Urothelium cell line (cell line): Measurements from ENCODE around the gene TCERG1L.

Source experiments
- DNase-seq: peaks from one replicate; pipeline ENCODE4 v3.0.0; 2011; ENCODE audit warnings: low spot score, mixed read lengths
- FAIRE-seq: peaks from 2 replicates; lab custom pipeline; 2011; peaks lifted over from hg19 to GRCh38; lab: Jason Lieb, UNC

Gene TCERG1L

DNA sequence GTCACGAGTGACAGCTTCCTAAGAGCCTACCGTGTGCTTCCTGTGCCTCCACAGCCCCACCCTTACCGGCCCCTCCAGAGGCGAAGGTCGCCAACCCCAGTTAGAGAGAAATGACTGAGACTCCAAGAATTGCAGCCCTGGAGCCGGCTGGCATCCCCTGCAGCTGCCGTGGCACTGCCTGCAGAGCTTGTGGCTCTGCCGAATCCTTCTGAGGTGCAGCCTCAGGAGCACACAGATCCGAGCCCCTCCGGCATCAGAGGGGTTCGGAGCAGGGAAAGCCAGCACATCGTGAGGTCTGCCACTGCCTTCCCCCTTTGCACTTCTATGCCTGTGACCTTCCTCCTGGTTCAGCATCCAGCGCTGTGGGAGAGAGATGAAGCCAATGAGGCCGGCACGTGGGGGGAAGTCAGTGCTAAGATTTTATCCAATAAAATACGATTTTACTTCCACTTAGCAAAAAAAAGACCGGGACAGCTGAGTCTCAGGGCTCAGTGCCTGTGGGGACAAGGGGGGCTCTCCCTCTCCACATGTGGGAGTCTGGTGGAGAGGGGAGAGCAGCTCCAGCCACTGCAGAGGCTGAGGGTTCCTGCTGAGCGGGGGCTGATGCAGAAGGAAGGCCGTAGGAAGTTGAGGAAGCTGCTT lies 80.1 kb downstream of the TCERG1L start:
- no peak for FAIRE-seq
- DNase-seq, result no peak

DNA sequence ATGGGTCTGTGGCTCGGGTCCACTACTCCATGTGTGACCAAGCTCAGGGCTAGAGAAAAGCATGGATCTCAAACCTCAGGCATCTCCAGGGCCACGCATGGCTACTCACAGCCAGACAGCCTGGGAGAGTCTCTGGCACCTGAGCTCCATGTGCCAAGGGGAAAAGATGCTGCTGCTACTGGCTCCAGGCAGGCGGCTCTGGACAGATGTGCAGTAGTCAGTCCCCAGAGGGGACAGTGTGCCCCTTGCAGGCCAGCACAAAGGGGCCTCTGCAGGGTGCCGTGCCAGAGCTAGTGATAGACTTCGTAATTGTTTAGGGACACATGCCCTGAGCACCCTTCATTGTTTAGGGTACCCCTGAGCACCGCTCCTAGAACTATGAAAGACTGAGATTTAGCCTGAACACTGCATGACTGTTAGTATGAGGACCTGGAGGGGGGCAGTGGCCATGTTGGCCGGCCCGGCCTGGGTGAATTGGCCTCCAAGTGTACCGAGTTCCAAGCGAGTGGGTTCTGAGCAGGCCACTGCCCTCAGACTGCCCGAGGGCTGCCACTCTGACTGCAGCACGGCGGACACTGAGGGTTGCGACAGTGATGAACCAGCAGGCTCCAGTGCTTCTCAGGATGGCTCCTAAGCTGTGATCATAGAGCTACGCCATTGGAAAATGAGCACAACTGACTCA lies 80.7 kb downstream of the TCERG1L start:
- DNase-seq, result no peak
- FAIRE-seq, result no peak

DNA sequence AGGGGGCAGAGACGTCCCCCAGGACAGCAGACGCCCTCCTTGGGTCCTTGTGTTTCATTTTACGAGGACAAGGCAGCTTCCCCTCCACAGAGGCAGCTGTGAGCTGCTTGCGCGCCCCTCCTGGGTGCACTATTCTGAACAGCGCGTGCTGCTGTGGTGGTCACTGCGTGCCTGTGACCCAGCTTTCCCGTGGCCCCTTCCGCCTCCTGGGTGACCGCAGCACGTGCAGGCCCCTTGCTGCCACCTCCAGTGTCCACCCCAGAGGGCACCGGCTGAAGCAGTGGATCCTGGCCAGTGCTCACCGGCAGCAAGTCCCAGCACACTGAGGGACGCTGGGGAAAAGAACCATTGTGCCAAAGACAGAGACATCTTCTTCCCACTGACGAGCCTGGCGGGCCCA lies 81.4 kb downstream of the TCERG1L start:
- DNase-seq (no peak), FAIRE-seq (no peak)

DNA sequence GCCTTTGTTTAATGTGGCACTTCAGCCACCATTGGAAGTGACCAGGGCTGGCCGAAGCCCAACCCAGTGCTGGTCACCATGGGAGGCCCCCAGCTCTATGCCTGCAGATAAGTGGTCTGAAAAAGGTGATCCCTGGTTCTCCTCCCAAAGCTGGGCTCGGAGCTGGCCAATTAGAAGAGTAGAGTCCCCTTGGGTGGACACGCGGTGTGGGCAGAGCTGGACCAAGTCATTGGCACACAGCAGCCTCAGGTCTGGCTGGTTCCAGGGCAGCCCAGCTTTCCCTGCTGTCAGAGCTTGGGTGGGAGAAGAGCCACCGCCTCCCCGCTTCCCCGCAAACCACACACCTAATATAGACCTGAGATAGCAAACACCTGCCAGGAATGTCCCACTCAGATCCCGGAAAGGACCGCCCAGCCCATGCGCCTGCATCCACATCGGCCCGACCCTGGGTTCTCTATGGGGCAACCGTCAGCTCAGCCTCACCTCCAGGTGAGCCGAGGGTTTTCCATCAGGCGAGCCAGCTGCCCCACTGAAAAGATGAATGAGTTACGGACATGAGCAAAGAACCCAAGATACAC lies 84.3 kb downstream of the TCERG1L start:
- no peak for DNase-seq
- no peak for FAIRE-seq

DNA sequence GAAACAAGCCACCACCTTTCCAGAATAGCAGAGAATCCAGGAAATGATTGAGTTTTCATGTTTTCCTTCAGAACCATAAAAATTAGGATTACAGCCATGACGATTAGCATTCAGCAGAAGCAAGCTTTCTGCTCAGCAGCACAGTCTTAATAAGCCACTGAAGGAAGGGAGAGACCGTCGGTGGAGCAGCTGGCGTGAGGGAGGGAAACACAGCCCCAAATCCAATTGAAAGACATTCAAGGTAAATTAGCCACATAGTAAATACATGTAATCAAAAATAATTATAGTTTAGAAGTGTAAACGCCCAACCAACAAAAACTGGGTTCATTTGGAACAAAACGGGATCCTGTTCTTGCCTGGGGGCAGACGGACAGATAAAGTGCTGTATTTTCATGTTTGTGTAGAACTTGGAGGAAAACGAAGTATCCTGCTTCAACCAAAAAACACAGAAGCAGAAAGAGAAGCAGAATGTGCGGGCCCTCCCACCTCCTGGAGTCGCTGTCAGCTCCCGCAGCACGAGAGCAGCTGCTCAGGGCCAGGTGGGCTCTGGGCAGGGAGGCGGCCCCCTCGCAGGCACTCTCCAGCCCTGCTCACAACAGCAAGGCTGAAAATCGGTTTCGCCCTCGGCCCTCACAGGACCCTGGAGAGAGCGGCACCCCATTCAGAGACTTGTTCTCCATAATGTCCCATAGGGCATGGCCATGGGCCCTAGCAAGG lies 84.9 kb downstream of the TCERG1L start:
- DNase-seq (no peak), FAIRE-seq (no peak)

DNA sequence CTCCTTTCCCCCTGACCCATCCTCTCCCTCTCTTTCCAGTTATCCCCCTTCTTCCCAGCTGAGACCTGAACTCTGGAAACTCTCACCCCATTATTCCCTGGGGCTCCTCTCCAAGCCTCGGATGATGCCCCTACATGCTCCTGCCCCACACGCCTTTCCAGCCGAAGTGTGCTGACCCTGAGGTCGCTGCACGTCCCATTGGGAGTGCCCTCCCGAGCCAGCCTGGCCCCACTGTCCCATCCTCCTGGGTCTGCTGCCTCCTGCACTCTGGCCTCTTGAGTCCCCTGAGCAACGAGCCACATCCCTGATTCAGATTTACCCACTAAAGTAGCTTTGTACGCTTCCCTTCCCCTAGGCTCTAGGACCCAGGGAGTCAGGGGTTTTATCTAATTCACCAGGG lies 87.4 kb downstream of the TCERG1L start:
- FAIRE-seq (no peak), DNase-seq (no peak)

DNA sequence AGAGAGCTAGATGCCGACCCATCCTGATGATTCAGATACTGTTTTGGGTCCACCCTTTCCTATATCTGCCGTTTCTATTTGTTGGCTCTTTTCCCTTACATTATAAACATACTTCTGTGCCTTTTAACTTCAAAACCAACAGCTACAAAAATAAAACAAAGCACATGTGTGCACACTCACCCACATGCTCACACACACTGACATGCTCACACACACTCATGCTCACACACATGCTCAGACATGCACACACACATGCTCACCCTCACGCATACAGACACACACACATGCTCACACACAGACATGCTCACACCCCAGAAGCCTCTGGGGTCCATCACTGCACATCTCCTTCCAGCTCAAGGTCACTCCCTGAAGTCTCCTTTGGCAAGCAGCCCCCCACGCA lies 88.1 kb downstream of the TCERG1L start:
- FAIRE-seq, result no peak

DNA sequence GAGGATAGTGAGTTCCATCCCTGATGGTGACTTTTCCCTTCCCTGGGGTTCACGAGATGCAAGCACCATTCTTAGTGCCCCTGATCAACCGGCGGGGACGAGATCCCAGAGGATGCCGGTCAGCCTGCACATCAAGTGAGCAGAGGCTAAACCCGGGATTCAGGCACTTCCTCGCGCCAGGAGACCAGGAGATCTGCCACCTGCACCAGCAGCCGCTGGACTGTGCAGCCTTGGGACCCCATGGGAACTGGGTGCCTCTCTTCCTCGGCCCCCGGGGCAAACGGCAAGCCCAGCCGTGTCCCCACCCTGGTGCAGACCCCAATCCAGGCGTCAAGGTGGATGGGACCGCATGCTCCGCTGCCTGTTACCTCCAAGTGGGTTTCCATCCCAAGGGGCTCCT lies 88.5 kb downstream of the TCERG1L start:
- no peak for DNase-seq
- no peak for FAIRE-seq

More for the DNA sequence above, 88.1 kb downstream of the TCERG1L start:
- DNase-seq, result no peak

DNA sequence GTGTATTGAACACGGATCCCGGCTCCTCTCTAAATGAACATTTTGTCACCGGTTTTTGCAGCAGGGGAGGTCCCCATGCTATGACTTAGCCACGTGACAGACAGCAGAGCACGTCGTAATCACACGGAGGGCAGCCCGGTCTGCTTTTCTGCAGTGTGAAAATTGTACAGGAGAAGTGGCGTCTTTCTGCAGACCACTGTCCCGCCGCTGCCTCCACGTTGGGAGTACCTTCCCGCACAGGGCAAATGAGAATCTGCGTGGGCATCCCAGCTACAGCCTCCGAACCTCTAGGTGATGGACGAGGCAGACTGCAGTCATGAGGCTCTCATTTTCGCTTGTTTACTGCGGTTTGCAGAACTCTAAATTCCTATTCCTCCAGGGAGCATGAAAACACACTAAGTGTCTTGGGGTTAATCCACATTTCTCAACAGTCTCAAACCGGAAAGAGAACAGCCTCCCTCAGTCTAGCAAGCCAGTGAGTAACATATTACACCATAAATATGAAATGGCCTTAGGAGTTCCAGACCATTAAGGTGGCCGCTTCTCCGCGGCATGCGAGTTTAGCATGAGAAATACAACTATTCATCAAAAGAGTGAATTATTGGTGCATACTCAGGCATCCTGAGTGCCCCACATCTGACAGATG lies 89.8 kb downstream of the TCERG1L start:
- FAIRE-seq (no peak), DNase-seq (no peak)

DNA sequence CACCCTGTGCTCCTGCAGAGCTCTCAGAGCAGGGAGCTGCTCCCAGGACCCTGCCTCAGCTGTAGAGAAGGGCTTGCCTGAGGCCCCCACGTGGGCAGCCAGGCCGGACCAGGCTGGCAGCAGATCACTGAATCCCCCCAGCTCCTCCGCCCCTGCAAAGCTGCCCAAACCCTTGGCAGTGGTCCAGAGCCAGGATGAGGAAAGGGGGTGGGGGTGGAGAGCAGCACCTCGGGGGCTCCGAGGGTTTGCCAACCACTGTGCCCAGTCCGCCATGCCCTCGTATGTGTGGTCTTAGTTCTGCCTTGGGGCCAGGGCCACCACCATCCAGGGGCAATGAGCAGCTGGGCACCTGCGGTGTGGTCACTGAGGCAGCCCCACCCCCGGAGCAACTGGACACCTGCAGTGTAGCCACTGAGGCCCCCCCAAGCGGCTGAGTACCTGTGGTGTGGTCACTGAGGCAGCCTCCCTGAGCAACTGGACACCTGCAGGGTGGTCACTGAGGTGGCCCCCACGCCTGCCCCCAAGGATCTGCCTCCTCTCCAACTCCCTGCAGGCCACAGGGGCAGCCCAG lies 90.8 kb downstream of the TCERG1L start:
- FAIRE-seq, result no peak
- no peak for DNase-seq

DNA sequence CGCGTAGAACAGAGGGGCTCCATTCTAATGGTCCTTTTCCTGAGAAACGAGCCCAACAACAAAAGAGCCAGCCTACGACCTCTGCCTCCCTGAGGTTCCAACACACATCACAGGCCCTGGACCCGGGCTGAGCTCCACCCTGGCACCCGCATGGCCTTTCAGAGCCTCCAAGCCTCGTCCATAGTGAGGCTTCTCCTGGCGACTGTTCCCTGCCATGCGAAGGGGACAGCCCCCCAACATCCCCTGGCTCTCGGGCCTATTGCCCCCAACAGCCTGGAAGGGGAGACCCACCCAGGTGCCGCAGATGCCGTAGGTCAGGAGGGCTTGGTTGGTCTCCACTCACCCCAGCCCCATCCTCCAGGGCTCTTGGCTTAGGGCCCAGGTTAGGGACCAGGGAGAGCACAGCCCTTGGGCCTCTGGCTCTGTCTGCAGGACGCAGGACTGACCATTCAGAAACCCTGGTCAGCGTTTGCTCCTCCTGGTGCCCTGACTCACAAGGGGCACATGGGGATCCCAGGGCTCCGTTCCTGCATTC lies 91.5 kb downstream of the TCERG1L start:
- no peak for FAIRE-seq
- no peak for DNase-seq

DNA sequence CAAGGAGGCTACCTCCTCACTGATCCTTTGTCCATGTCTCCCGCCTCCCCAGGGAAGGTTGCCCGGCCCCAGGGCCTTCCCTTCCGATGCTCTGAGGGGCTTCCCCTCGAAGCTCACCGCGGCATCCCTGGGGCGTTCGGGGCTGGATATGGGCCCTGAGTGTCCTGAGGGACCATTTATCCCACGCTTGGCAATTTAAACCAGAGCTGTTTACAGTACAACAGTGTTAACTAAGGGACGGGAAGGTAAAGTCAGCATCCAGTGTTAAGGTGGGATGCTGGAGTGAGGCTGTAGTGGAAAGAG lies 92.0 kb downstream of the TCERG1L start:
- FAIRE-seq, result no peak
- DNase-seq, result no peak

DNA sequence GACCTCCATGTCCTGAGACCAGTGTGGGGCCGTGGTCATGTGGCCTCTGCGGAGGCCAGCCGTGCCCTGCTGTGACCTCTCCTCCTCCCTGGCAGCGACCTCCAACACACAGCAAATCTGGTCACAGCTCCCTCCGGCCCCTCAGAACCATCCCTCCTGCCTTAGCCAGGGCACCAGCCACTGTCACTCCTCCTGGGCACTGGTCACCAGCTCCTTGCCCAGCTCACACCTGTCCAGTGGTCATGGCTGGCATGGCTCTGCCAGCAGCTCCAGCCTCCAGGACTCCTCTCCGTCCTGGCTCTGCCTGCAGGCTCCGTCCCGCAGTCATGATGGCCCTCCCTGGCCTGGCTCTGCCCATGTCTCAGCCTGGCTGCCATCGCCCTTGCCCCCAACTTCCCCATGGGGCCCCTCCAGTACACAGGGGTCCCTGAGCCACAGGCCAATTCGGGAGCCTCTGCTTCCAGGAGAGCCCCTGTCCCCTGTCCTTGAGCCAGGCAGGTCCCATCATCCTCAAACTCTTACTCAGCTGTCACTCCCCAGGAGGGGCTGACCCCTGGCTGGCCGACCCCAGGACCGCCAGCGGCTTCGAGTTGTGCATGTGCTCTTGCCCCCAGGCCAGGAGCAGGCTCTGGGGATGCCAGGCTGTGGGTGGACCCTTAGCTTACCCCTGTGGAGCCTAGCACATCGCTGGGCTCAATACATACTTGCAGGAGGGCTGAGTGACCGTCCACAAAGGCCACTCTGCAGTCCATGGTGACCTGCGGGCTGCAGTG lies 92.5 kb downstream of the TCERG1L start:
- no peak for FAIRE-seq

DNA sequence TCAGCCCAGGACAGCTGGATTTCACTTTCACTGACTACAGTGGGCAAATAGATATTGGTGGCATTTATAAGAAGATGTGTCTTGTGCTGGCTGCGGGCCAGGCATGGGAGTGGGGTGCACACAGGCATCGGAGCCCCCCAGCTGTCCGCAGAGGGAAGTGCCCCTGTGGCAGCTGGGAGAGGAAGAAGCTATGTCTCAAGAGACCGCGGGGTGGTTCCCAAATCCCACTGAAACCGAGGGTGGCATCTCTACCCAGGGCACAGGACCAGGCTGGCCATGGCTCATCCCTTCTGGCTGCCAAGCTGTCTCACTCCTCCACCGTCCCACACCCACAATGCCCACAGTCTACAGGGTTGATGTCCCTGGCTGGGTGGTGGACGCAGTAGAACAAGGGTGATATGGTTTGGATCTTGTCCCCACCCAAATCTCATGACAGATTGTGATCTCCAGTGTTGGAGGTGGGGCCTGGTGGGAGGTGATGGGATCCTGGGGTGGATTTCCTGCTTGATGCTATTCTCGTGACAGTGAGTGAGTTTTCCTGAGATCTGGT lies 94.8 kb downstream of the TCERG1L start:
- no peak for FAIRE-seq
- no peak for DNase-seq

More for the DNA sequence above, 92.5 kb downstream of the TCERG1L start:
- DNase-seq, result no peak

DNA sequence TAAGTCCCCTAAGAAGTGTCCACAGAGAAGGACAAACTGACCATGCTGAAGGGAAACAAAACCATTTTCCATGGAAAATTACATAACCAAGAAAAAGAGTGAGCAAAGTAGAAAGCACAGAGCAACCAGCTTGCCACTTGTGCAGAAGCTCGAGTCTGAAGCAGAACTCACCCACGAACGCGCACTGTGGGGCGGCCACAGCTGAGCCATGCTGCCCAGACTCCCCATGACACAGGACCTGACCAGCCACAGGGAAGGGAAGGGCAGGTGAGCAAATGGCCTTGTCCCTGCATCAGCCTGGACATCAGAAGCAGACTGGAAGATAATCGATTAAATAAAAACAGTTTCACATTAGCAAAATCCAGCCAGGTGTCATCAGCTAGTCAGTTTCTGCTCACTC lies 95.7 kb downstream of the TCERG1L start:
- no peak for FAIRE-seq

DNA sequence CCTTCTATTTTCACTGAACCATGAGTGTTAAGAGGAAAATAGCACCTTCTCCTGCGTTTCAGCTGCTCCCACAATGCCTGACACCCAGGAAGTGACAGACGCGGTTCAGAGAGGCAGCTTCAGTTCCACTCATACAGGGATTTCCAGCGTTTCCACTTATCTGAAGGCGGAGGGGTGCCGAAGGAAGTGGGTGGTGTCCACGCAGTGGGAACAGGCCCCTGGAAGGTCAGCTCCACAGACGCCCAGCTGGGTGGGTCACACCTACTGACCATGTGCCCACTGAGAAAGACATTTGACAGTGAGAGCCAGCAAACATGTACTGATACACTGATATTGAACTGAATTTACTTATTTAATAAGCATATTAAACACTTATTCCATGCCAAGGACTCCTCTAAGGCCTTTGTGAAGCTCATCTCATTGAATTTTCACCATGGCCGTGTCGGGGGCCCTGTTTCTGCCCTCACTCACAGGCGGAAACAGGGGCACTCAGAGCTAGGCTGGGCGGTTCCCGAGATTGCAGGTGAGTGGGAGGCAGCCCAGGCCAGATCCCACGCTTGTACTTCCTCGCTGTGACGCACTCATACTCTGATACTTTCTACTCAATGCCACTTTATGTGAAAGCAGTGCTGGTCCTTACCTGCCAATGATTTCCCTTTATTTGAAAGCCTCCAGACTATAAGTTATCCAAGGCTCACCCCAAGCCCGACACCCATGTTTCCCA lies 96.8 kb downstream of the TCERG1L start:
- no peak for FAIRE-seq
- DNase-seq, result no peak

More for the DNA sequence above, 95.7 kb downstream of the TCERG1L start:
- no peak for DNase-seq

DNA sequence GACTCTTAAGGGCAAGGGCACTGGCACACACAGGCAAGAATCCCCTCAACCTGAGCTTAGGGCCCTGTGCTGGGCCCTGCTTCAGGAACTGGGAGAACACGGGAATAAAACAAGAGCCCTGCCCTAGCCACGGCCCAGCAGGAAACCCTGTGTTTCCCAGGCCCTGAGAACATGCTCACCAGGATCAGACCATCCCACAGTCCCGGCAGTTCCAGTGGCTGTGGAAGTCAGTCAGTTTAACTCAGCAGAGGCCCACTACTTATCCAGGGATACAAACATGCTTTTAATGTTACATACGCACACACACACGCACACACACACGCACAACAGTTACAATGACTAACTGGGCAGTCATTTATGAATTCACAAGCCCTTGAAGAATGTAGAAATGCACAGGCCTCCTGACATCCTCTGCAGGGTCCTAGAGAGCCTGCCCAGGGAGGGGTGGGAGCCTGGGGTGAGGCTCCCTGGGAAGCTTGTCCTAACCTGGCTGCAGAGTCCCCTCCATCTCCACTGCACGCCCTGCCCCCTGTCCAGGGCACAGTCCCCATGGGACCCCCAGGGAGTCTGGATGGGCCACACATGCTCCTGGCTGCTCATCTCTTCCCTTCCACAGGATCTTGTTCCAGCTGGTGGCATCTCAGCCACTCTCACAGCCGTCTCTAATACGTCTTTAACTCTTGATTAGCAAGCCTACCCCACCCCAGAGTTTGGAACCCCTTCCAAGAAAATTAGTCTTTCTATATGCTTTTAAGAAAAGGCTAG lies 97.6 kb downstream of the TCERG1L start:
- DNase-seq (no peak), FAIRE-seq (no peak)

DNA sequence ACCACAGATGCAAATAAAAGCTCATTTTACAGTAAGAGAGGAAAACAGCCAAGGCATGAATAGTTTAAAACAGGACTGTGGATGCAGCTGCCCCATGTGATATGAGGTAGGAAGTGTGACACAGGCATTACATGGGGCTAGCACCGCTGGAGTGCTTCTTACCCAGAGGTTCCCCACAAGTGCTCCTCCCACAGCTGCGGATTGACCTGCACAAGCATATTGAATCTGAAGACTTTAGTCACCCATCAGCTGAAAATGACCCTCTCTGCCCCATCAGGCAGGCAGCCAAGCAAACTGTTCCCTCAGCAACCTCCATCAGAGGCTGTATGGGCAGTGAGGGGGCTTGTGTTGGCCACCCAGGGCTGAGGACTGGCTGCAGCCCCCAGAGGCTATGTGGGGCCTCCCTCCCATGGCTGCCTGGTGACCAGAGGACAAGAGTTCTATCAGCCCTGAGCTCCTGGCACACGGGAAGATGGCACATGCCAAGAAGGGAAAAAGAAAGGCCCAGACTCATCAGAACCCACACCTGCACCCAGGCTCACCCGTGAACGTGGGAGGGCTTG lies 98.7 kb downstream of the TCERG1L start:
- DNase-seq, result no peak
- FAIRE-seq, result no peak
